ENCODE data around the gene RSRP1.

The RSRP1 gene

GRCh38 chr1:25217015-25217414 lies 30.2 kb downstream of the RSRP1 start:
- no peak for DNase-seq

- no peak for DNase-seq
Observed at GRCh38 chr1:25216123-25216522, 31.1 kb downstream of the RSRP1 start.

- no peak for DNase-seq
Observed at GRCh38 chr1:25212725-25213124, 34.5 kb downstream of the RSRP1 start.

DNA sequence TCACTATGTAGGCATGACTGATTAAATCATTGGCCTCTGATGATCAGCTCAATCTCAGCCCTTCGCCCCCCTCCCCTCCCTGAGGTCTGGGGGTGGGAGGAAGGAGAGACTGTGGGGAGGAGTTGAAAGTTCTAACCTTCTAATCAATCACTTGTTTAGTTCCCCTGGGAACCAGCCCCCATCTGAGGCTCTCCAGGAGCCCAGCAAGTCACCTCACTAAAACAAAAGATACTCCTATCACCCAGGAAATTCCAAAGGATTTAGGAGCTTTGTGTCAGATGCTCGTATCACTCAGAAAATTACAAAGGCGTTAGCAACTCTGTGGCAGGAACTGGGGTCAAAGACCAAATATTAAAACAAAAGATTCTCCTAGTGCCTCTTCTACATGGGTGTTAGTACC lies 36.5 kb downstream of the RSRP1 start:
- DNase-seq, result no peak

- no peak for DNase-seq
Observed at GRCh38 chr1:25209516-25209915, 37.7 kb downstream of the RSRP1 start.

DNA sequence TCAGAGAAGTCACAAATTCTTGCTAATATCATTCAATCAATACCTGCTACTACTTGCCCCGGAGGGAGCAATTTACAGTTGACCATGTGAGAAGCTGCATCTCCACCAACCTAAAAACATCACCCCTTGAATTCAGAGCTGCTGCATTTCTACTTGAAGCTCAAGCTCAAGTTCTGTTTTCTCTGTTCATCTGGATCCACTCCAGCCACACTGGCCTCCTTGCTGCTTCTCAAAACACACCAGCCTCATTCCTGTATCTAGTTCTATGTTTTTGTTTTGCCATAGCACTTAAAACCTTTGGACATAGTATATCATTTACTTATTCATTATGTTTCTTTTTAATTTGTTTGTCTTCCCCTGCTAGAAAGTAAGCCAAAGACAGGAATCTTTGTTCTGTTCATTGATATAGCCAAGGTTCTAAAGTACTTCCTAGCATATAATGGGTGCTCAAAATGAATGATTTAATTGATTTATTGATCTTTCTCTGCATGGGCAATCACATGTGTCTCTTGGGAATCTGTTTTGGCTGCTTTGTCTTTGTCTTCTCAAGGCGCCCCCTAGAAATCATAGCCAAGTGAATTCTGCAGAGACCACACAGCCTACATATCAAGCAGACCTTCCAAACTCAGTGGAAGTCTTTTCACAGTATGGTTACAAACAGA lies 38.6 kb downstream of the RSRP1 start:
- DNase-seq, result no peak

- no peak for DNase-seq
Observed at GRCh38 chr1:25208092-25208491, 39.2 kb downstream of the RSRP1 start.

GRCh38 chr1:25206201-25206600 lies 41.1 kb downstream of the RSRP1 start:
- no peak for DNase-seq

DNA sequence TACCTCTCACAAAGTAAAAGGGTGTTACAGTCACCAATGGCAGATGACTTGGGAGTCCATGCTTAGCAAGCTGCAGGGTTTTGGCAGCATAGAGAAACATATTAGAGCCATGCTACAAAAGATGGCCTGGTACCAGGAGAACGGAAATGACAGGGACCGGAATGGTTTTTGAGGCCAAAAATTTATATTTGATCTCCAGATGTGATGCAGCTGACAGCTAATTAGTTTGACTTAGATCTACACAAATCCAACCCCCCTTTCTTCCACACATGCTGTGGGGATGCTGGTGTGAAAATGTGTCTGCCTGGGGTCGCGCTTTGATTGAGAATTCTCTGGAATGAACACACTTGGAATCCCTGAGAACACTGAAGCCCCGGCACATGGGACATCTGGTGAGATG lies 41.5 kb downstream of the RSRP1 start:
- DNase-seq, result no peak

DNA sequence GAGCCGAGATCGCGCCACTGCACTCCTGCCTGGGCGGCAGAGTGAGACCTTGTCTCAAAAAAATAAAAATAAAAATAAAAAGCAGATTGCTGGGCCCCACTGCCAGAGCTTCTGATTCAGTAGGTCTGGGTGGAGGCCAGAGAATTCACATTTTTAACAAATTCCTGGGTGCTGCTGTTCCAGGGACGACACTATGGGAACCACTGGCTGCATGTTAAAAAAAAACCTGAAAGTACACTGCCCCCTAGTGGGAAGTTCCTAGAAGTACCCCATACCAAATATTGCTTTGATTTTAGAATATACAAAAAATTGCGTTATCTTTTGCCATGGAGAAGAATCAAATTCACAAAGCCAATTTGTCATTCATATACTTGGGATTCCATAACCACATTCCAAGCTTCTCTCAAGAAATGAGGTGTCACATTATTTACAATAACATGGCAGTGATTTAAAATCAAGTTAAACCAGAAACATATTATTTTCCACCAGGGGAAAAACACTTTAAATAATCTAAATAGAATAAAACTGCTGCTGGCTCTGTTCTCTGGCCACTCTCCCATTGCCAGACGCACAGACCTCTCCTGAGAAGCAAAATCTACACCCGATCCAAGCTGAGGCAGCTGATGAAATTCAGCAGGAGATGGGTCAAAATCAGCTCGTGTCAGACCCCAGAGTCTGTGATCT lies 42.3 kb downstream of the RSRP1 start:
- DNase-seq, result no peak

DNA sequence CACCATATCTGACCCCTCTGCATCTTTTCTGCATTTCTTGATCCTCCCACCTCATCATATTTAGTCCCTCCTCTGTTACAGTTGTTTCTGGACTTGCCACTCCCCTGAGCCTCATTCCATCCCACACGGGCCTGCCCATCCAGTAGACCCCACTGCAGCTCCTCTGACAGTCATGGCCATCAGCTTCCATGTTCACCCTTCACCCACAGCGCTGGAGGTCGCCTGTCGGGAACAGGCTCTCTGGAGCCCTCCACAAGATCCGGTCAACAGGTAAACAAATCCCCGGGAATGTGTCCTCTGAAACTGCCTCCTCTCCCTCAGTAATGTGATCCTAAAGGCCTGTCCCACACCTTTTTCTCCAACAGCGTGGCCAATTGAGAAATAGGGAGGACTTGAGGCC lies 46.2 kb downstream of the RSRP1 start:
- no peak for DNase-seq

- no peak for DNase-seq
Observed at GRCh38 chr1:25199819-25200620, 47.2 kb downstream of the RSRP1 start.

DNA sequence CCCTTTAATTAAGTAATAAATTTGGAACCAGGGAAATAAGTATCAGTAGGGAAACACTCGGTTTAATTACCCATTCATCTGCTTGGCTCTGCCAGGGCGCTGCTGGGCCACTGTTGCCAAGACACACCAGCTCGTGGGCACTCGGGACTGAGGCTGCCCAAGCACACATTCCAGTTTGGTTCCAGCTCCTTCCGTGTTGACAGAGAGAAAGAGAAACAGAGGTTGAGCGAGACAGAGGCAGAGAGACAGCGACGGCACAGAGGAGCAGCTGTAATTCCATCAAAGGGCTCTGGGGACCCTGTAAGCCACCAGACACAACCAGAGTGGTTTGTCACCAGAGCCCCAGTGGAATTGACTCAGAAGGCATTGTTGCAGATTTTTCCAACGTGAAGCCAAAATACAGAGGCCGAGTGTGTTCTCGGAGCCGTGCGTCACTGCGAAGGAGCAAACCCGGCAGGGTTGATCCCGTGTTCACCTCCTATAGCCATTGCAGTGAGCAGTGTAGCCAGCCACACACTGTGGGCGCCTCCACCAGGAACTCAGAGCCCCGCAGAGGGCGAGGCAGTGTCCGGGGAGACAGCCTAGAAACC lies 48.5 kb downstream of the RSRP1 start:
- no peak for DNase-seq

GRCh38 chr1:25197982-25198662 lies 49.1 kb downstream of the RSRP1 start:
- no peak for DNase-seq

GRCh38 chr1:25197235-25197975 lies 49.8 kb downstream of the RSRP1 start:
- no peak for DNase-seq

- no peak for DNase-seq
Observed at GRCh38 chr1:25196830-25197229, 50.4 kb downstream of the RSRP1 start.

- no peak for DNase-seq
Observed at GRCh38 chr1:25195835-25196234, 51.4 kb downstream of the RSRP1 start.

- DNase-seq, result no peak
Observed at GRCh38 chr1:25194572-25195020, 52.7 kb downstream of the RSRP1 start.

DNA sequence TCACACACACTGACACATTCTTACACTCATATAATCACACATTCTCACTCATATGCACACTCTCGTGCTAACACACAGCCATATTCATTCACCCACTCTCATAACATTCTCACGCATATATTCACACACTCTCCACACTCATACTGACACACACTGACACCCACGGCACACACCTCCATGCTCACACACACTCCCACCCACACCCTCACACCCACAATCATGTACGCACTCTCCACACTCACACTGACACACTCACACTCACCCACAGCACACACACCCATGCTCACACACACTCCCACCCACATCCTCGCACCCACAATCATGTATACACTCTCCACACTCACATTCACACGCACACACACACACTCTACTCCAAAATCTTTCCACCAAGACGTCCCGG lies 53.2 kb downstream of the RSRP1 start:
- DNase-seq, result no peak

- no peak for DNase-seq
Observed at GRCh38 chr1:25193229-25193628, 54.0 kb downstream of the RSRP1 start.

Data from activated CD4-positive, alpha-beta T cell treated with anti-CD3 and anti-CD28 coated beads, Interleukin-2, amount 50 U/mL, for 48 hours (primary cell).